Endothelial cell of umbilical vein (primary cell): ENCODE results near the gene ZSWIM2.
A peak's percentile ranks its signal among the peaks of the same experiment; 100 is the strongest.

Source experiments
- EZH2 ChIP-seq: IDR thresholded peaks from 2 replicates; pipeline ENCODE4 v1.6.1; 2012; ENCODE audit warnings: borderline replicate concordance, low read depth, mild to moderate bottlenecking, moderate library complexity, low read length, inconsistent platforms; ENCODE audit not compliant: severe bottlenecking
- POLR2A ChIP-seq: IDR thresholded peaks from 2 replicates; pipeline ENCODE4 v1.6.1; 2012; ENCODE audit warnings: low read depth, mild to moderate bottlenecking, control low read depth, low read length
- POLR2AphosphoS5 ChIP-seq: IDR thresholded peaks from 2 replicates; pipeline ENCODE4 v1.6.1; 2012; ENCODE audit warnings: low read depth, mild to moderate bottlenecking, control low read depth, low read length, moderate library complexity; ENCODE audit not compliant: insufficient read depth
- TF ChIP-seq, protein P1 (sequence below), 2 donors: IDR thresholded peaks; 1 replicate in 1 of 2; 2 replicates in 1 of 2; pipeline ENCODE4 v1.5.1; 2011; ENCODE audit warnings: low read length in 2 of 2, mild to moderate bottlenecking in 2 of 2, moderate library complexity in 2 of 2, control low read depth in 1 of 2, inconsistent platforms in 1 of 2, low read depth in 1 of 2; ENCODE audit not compliant: insufficient read depth in 1 of 2; ENCODE audit errors: extremely low read depth in 1 of 2
- TF ChIP-seq, protein P2 (sequence below): IDR thresholded peaks from 2 replicates; pipeline ENCODE4 v1.6.1; 2011; ENCODE audit not compliant: insufficient read depth, insufficient read length

DNA sequence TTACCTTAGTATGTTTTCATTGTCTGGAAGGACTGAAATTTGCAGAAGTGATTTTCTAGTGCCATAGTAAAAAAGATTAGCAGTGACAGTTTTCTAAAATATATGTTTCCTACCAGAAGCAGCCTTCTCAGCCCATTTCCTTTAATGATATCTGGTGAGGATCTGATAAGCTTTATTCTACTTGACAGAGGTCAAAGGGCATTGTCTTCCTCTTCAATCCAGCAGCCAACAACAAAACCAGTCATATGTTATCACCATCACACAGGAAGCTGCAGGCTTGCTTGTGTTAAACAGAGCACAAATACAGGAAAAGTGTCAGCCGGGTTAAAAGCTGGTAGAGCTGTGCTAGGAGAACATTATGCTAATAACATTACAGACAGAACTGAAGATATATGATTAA is 35.6 kb upstream of the ZSWIM2 start:
- TF ChIP-seq, protein P1, sequence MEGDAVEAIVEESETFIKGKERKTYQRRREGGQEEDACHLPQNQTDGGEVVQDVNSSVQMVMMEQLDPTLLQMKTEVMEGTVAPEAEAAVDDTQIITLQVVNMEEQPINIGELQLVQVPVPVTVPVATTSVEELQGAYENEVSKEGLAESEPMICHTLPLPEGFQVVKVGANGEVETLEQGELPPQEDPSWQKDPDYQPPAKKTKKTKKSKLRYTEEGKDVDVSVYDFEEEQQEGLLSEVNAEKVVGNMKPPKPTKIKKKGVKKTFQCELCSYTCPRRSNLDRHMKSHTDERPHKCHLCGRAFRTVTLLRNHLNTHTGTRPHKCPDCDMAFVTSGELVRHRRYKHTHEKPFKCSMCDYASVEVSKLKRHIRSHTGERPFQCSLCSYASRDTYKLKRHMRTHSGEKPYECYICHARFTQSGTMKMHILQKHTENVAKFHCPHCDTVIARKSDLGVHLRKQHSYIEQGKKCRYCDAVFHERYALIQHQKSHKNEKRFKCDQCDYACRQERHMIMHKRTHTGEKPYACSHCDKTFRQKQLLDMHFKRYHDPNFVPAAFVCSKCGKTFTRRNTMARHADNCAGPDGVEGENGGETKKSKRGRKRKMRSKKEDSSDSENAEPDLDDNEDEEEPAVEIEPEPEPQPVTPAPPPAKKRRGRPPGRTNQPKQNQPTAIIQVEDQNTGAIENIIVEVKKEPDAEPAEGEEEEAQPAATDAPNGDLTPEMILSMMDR (IDR thresholded peaks at IDR 0.05; ENCODE audit: extremely low read depth in 1 of 2, insufficient read depth in 1 of 2, low read depth in 1 of 2, low read length in 2 of 2): no peak
- TF ChIP-seq EZH2 (no peak), POLR2A (peak; percentile 86), POLR2AphosphoS5 (peak; percentile 91)
- TF ChIP-seq, protein P2, sequence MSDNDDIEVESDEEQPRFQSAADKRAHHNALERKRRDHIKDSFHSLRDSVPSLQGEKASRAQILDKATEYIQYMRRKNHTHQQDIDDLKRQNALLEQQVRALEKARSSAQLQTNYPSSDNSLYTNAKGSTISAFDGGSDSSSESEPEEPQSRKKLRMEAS: no peak
